Measurements from ENCODE around the gene NAALADL2.

The NAALADL2 gene

GRCh38 chr3:175187586-175187985 lies 328.5 kb downstream of the NAALADL2 start:
- in situ Hi-C loops (cut with HindIII; ENCODE audit: low sequenced_read_pairs), result no loop called here
- no peak for DNase-seq (ENCODE audit: low read depth, low spot score)
- no peak for TF ChIP-seq CTCF (IDR thresholded peaks at IDR 0.05; ENCODE audit: low read depth, low read length)
- no peak overlapping the region for H3K4me3 ChIP-seq (ENCODE audit: low read depth, low read length)

GRCh38 chr3:175192536-175192935 lies 333.4 kb downstream of the NAALADL2 start:
- in situ Hi-C loops (cut with HindIII; ENCODE audit: low sequenced_read_pairs), result no loop called here
- DNase-seq (ENCODE audit: low read depth, low spot score), result no peak
- H3K4me3 ChIP-seq (ENCODE audit: low read depth, low read length), result no peak overlapping the region
- no peak for TF ChIP-seq CTCF (IDR thresholded peaks at IDR 0.05; ENCODE audit: low read depth, low read length)

DNA sequence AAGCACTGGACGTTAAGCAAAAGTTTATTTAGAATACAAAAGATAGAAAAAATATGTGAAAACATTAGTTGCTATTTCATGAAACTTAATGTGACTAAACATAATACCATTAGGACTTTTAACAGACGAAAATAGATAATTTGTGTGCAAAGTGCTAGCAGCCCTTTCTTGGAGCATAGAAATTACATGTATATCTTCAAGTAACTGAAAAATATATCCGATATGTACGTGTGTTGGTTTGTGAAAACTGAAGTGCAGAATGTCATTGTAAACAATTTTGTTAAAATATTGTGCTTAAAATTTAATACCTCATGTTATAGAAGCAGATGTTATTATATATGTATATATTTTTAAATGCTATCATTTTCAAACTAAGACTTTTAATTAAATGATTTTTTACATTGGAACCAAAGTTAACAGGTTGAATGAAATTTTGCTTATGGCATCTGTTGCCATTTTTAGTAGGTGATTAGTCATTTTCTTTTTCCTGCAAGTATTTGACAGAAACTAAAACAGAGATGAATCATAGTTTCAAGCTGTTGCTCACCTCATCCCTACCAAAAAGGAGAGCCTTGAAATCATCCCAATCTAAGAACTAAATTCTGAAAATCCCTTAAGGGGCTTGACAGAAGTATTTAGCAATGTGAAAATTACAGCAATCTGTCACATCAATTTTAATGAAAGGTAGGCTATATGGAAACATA lies 334.8 kb downstream of the NAALADL2 start:
- in situ Hi-C loops (cut with HindIII; ENCODE audit: low sequenced_read_pairs), result no loop called here
- no peak for TF ChIP-seq CTCF (IDR thresholded peaks at IDR 0.05; ENCODE audit: low read depth, low read length)
- no peak overlapping the region for H3K4me3 ChIP-seq (ENCODE audit: low read depth, low read length)
- DNase-seq (ENCODE audit: low read depth, low spot score), result peak; percentile 24

DNA sequence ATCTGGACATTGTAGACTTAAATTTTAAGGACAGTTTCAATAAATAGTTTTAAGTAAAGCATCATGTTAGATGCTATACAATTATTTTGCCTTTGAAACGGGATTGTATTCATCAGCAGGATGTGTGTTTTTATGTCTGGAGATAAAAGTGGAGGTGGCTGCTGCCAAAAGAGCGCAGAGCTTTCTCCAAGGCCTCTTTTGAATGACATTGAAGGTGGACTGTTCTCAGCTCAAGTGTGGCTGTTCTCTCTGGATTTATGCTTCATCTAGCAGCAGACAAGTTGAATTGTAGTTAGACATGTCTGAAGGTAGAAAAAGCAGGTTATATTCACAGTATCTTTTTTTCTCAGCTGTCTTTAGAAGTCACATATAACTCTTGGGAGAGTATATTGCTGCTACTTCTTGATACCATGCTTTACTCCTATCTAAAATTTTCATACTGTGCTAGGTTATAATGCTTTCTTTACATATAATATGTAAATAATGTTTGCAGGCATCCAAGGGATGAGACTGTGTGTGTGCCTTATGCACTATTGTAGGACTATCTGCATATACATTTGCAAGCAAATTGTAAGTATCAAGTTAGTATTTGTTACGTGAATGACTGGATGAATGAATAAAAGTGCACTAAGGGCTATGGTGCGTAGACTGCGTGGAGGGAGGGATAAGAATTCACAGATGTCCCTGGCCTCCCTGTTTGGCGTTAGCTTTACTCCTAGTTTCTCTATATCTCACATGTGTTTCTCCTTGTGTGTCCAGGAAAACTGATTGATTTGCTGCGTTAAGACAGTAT lies 340.1 kb downstream of the NAALADL2 start:
- no peak for TF ChIP-seq CTCF (IDR thresholded peaks at IDR 0.05; ENCODE audit: low read depth, low read length)
- H3K4me3 ChIP-seq (ENCODE audit: low read depth, low read length), result no peak overlapping the region
- no peak for DNase-seq (ENCODE audit: low read depth, low spot score)
- in situ Hi-C loops (cut with HindIII; ENCODE audit: low sequenced_read_pairs), result no loop called here

GRCh38 chr3:175199961-175200360 lies 340.8 kb downstream of the NAALADL2 start:
- TF ChIP-seq CTCF (IDR thresholded peaks at IDR 0.05; ENCODE audit: low read depth, low read length), result no peak
- in situ Hi-C loops (cut with HindIII; ENCODE audit: low sequenced_read_pairs), result no loop called here
- DNase-seq (ENCODE audit: low read depth, low spot score), result peak; percentile 29
- H3K4me3 ChIP-seq (ENCODE audit: low read depth, low read length), result no peak overlapping the region

GRCh38 chr3:175200391-175201095 lies 341.4 kb downstream of the NAALADL2 start:
- in situ Hi-C loops (cut with HindIII; ENCODE audit: low sequenced_read_pairs), result no loop called here
- TF ChIP-seq CTCF (IDR thresholded peaks at IDR 0.05; ENCODE audit: low read depth, low read length), result no peak
- DNase-seq (ENCODE audit: low read depth, low spot score), result no peak
- H3K4me3 ChIP-seq (ENCODE audit: low read depth, low read length), result no peak overlapping the region
